GM13976 (cell line): ENCODE measurements around the gene CRIP2.

Experiments
- DNase-seq: peaks from one replicate; pipeline ENCODE4 v3.0.0; 2012; ENCODE audit warnings: low spot score
- CTCF ChIP-seq: IDR thresholded peaks from 2 replicates; pipeline ENCODE4 v1.5.1; 2012; ENCODE audit warnings: borderline replicate concordance, mild to moderate bottlenecking; ENCODE audit not compliant: insufficient read depth; ENCODE audit errors: extremely low read depth, missing control alignments, control extremely low read depth
- in situ Hi-C: fragments of 300-500 bp; cut with MboI; formaldehyde crosslinking; loops from one replicate; pipeline ENCODE4 v1.12.0; 2022; ENCODE audit warnings: low sequenced_read_pairs, mixed read lengths, inconsistent platforms; ENCODE audit not compliant: unreplicated experiment

The CRIP2 gene

GRCh38 chr14:105495101-105495989 lies 20.7 kb downstream of the CRIP2 start:
- TF ChIP-seq CTCF = no peak
- no peak for DNase-seq
- in situ Hi-C loops = no loop called here

GRCh38 chr14:105495990-105496830 lies 21.6 kb downstream of the CRIP2 start:
- in situ Hi-C loops = no loop called here
- no peak for DNase-seq
- no peak for TF ChIP-seq CTCF

GRCh38 chr14:105496831-105497591 lies 22.4 kb downstream of the CRIP2 start:
- in situ Hi-C loops = no loop called here
- no peak for DNase-seq
- TF ChIP-seq CTCF = no peak

- in situ Hi-C loops = no loop called here
- no peak for TF ChIP-seq CTCF
- DNase-seq = no peak
These were observed 23.2 kb downstream of the CRIP2 start for GRCh38 chr14:105497671-105498429.

- in situ Hi-C loops = no loop called here
- no peak for DNase-seq
- no peak for TF ChIP-seq CTCF
These were observed 24.0 kb downstream of the CRIP2 start for GRCh38 chr14:105498430-105499255.
